Fibroblast of peridontal ligament (primary cell): ENCODE measurements around the gene PGAP2.
A peak's percentile ranks its signal among the peaks of the same experiment; 100 is the strongest.

Source experiments
- DNase-seq: peaks from one replicate; pipeline ENCODE4 v3.0.0-alpha.2; 2010; ENCODE audit errors: extremely low read depth

PGAP2 gene

DNA sequence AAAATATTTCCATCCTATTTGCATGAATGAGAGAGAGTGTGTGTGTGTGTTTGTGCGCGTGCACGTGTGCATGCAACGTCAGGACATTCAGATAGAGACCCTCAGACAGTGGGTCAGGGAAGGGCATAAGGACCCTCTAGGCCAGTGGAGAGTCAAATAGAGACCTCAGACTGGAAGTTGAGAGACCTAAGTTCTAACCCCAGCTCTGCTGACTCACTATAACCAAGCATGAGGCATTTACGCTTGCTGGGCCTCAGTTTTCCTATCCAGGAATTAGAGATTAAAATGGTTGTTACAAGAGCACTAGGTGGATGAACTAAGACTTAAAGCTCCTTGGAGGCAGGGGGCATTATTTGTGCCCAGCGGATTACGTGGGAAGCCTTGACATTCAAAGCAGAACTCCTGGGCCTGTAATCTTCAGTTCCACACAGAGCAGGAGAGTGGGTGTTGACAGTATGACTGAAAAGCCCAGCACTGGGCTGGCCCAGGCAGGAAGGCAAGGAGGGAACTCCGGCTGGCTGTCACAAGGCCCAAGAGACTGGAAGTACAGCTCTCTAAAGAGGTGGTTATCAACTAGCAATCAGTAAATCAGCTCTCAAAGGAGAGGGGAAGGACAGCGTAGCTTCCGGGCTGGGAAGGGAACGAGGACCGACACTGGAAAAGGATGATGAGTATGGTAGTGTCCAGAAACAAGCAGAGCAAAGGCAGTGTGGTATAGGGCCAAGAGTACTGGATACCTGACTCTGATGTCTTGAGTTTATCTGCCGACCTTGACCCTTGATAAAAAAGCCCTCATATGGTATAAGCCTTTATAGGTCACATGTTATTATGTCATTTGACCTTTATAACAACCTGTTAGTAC, 23.2 kb downstream of the PGAP2 start:
- DNase-seq, result no peak

DNA sequence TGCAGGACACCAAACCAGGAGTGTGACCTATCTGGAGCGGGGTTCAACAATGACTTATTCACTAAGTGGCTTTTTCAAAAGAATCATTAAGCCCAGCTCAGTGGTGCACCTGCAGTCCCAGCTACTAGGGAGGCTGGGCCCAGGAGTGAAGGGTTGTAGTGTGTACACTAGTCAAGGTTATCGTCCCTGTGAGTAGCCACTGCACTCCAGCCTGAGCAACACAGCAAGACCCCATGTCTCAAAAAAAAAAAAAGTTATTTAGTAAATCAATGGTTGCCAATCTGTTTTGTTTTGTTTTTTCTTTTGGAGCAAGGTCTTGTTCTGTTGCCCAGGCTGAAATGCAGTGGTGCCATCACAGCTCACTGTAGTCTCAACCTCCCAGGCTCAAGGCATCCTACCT, 24.5 kb downstream of the PGAP2 start:
- DNase-seq, result no peak

DNA sequence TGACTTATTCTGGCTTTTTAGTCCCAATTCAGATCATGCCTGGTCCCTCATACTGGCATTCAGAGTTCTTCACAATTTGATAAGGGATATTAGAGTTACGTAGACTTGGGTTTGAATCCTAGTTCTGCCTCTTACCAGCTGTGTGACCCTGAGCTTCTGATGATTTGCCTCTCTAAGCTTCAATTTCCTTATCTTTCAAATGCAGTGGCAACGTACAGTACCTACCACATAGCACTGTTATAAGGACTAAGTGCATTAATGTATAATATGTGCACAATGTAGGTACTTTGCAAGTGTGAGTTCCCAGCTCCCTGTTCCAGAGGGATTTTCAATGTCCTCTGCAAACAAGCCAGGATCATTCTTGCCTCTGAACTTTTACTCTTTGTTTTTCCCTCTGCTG, 25.1 kb downstream of the PGAP2 start:
- DNase-seq, result no peak

DNA sequence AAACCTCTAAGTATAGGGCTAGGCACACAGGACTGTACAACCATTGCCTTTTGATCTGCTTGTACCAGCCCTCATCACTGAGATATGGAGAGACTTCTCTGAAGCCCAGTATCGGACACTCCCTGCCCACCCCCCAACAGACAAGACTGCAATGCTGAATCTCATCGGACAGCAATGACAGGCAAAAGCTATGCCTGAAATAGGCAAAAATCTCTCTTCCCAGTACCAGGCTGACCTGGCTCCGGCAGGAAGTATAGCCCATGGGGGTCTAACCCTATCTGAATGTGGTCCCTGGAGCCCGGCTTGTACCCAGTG, 25.9 kb downstream of the PGAP2 start:
- DNase-seq, result no peak

DNA sequence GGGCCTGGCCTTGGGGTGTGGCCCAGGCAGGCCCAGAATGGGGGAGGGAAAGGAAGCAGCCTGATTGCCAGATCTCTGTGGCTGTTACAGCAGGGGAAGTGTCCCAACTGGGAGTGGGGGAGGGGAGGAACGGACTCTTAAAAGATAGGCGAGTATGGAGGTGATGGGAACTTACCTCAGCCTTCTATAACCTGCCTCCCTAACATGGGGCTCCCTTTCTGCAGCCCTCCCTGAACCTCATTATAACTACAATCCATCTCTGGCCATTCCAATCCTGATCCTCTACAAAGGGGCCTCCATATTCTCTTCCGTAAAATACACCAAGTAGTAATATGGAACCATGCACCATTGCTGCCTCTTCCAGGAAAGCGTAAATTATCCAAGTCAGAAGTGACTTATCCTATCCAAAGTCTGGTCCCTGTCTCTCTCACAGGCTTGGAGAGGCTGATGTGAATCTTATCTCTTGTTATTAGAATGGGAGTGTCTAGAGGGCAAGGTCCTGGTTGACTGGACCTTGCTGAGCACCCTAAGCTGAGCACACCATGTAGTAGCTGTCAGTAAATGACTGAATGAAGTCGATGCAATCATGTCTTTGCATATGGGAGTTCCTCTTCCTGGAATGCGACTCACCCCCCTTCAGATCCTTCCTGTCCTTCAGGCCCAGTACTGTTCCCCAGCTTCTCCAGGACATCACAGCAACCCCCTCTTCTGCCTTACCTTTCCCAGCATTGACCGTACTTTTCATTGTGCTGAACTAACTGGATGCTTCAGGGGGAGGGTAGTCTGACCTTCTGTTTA, 26.5 kb downstream of the PGAP2 start:
- DNase-seq, result no peak

DNA sequence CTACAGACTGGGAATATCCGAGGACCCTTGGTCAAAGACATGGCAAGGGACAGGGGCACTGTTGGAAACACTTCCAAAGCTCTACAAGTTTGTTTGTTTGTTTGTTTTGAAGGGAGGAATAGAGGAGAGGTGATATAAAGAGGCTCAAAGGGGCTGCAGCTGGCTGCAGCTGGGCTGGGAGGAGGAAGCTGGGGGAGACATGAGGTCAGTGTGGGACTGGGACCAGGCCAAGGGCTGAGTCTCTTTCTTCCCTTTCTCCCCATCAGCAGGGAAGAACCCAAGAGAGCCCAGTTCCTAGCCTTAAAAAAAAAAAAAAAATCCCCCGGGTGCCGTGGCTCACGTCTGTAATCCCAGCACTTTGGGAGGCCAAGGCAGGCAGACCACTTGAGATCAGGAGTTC, 27.4 kb downstream of the PGAP2 start:
- no peak for DNase-seq

DNA sequence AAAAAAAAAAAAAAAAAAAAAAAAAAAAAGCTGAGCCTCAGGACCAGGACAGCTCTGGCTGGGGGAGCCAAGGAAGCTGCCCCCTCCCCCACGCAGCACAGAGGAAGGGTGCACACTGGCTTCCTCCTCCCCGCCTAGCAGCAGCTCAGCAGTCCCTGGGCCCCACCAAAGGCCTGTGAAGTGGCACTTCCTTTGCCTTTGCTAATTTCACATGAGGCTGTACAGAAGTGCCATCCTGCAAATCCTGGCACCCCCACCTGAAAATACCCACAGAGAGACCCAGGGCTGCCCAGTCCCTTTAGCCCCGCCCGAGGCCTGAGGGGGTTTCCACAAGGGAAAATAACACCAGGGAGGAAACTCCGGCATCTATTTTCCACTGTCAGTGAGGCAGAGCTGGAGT, 28.5 kb downstream of the PGAP2 start:
- no peak for DNase-seq

DNA sequence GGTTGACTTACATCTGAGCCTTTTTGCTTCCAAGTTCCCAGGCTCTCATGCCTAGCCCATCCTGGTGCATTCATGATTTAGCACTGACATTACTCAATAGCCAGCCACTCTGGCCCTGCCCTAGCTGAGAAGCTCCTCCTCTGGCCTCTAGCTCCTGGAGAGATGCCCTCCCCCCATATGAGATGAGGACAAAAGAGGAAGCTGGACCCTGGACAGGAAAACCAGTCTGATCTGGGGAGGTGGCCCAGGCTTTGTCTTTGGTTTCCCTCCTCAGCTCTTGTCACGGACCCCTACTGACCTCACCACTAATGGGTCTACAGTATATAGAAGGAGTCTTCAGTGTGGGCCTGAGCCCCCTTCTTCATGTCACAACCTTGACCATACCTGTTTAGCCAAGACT, 29.4 kb downstream of the PGAP2 start:
- DNase-seq, result no peak

DNA sequence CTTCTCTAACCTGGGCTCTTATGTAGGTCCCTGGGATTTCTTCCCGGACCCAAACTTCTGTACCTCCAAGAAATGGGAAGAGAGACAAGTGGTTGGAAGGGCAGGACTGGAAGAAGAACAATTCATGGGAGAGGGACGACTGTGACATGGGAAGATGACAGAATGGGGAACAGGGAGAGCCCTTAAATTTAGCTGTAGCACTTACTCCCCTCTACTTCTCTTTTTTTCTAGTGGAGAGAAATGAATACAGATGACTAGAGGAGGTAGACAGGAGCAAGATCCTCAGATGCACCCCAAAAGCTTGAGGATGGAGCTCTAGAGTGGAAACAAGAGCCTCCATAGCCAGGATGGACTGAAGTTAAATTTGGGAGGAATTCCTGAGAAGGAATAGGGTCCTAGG, 30.1 kb downstream of the PGAP2 start:
- DNase-seq, result no peak

DNA sequence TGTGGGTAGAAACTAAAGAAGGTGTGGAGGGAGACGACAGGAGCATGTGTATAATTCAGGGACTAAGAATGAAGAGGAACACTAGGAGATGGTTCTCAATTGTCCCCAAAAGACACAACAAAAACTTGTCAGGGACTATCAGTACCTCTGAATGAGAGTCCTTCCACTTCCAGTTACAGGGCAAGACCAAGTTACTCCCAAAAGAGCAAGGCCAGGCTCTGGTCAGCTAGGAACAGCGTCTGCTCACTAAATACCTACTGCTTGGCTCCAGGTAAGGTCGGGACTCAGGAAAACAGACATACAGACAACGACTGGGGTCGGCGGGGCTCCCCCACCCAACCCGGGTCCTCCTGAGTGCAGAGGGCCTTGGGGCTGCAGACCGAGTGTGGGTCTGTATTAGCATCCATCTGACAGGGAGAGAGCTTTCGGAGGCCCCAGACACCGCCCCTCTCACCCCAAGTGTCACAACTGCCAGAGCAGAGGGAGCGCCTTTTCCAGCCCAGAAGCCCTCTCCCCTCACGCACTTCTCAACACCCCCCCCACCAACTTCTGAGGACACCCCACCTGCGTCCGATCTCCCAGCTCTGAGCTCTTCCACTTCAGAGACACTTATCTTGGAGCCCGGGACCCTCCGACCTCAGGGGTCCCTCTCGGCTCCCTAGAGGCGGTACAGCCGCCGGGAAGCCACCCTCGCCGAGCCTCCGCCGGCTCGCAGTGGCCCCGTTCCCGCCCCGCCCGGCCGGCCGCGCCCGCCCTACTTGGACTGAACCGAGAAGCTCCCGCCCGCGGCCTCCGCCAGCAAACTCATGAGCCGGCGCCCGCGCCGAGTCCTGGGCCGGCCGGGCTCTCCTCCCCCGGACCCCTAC, 31.9 kb downstream of the PGAP2 start:
- no peak for DNase-seq

DNA sequence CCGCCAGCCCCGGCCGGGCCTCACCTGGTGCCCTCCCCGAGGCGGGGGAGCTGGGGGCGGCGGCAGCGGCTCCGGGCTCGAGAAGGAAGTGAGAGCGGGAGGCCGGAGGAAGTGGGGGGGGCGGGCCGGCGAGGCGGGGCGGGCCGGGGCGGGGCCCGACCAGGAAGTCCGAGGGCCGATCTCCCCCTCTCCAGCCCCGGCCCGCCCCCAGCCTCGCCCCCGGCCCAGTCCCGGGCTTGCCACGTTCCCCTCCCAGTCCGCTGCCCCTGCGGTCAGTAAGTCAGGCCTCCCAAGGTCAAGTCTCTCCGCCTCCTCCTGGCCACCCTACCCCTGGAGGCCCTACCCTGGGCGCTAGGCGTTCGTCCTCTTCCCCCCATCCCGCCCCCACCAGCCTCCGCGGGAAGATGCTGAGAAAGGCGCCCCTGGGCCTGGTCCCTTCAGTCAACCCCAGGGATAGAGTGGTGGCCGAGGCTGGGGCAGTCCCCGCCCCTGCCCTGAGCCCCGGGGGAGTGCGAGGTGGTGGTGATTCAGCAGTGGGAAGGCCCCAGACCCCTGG, 32.6 kb downstream of the PGAP2 start, which contains the start of gene RHOG:
TSS of gene RHOG (minus strand) at position 90 of the 556 bp plus-strand sequence. CDS start 12,821 bp downstream, outside the sequence.
- DNase-seq, result peak; percentile 73

DNA sequence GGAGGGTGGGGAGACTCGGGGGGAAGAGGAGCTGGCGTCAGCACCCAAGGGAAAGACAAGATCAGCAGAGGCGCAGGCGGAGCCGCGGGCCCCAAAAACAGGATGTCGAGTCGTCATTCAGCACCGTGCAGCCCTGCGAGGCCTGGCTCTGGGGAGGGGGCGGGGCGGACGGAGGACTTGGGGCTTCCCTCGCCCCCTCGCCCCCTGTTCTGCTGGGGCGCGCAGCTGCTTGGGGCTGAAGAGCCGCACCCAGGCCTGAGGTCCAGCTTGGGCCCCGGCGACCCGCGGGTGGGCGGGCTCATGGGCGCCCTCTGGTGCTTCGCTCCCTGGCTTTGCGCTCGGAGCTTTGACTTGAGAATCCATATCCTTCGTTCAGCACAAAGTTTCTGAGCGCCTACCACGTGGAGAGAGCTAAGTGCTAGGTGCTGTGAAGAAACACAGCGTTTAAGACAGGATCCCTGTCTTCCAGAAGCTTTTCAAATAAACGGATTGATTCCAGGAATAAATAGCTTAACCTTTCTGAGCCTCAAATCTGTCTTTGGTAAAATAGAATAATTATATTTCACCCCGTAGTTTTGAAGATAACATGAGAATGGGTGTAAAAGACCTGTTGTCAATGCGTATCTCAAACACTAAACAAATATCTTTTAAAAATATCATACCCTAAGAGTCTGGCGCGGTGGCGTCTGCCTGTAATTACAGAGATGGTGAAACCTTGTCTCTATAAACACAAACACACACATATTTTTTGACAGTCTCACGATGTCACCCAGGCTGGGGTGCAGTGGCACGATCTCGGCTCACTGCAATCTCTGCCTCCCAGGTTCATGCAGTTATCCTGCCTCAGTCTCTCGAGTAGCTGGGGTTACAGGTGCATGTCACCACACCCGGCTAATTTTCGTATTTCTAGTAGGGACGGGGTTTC, 33.3 kb downstream of the PGAP2 start:
- DNase-seq, result peak; percentile 86

DNA sequence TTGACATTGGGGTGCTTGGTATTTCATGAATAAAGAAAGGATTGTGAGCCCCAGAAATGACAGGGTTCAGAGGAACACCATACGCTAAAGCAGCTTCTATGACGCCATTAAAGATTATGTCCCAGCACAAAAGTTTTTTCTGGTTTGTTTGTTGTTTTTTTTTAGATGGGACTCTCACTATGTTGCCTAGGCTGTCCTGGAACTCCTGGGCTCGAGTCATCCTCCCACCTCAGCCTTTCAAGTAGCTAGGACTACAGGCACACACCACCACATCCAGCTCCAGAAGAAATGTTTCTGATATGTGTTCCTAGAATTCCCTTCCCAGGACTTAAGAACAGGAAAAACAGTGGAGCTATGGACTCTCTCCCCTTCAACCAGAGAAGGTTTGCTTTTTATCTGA, 35.0 kb downstream of the PGAP2 start:
- DNase-seq, result no peak

DNA sequence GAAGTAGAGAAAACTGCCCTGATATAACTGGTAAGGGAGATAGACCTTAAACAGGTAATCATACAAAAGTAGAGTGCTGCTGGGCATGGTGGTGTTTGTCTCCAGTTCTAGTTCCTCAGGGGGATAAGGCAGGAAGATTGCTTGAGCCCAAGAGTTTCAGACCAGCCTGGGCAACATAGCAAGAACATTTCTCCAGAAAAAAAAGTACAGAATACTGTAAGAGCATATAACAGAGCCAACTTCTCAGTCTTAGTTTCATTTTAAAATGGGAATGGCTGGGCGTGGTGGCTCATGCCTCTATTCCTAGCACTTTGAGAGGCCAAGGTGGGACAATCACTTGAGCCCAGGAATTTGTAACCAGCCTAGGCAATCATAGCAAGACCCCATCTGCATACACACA, 36.9 kb downstream of the PGAP2 start:
- no peak for DNase-seq

DNA sequence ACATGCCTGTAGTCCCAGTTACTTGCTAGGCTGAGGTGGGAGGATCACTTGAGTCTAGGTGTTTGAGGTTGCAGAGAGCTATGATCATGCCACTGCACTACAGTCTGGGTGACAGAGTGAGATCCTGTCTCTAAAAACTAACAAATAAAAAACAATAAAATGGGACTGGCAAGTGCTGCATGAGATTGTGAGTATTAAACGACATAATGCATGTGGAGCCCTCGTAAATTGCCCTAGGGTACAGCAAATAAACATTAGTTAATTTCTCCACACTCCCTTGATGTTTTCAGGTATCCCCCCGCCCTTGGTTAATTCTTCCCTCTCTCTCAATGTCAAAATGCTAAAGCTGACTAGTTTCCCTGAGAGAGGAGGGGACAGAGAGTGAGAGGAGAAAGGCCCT, 37.3 kb downstream of the PGAP2 start:
- DNase-seq, result no peak

DNA sequence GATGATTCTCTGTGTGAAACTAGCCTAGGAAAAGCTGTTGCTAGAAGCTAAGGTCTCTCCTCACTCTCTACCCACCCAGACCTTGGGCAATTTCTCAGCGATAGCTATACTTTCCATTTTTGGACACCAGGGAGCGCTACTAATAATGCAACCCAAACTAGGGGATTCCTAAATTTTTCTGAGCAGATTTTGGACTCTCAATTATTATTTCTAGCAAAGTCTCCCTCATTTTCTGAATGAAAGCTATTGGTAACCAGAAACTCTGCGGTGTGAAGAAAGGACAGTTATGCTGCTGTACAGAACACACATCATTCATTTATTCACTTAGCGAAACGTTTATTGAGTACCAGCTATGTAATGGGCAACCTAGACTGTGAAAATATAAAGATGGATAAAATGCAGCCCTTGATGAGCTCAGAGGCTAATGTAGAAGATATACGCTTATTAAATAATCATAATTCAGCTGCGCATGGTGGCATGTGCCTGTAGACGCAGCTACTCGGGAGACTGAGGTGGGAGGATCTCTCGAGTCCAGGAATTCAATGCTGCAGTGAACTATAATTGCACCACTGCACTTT, 41.0 kb downstream of the PGAP2 start:
- DNase-seq, result peak; percentile 65

DNA sequence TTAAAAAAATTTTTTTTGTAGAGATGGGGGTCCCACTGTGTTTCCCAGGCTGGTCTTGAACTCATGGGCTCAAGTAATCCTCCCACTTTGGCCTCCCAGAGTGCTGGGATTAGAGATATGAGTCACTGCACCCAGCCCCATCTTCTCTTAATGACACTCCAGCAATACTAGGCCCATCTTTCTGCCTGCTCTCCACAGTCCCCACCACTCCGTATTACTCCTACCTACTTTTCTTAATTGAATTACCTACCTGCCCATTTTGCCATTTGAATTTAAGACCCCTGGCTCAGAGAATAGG, 45.1 kb downstream of the PGAP2 start:
- no peak for DNase-seq

DNA sequence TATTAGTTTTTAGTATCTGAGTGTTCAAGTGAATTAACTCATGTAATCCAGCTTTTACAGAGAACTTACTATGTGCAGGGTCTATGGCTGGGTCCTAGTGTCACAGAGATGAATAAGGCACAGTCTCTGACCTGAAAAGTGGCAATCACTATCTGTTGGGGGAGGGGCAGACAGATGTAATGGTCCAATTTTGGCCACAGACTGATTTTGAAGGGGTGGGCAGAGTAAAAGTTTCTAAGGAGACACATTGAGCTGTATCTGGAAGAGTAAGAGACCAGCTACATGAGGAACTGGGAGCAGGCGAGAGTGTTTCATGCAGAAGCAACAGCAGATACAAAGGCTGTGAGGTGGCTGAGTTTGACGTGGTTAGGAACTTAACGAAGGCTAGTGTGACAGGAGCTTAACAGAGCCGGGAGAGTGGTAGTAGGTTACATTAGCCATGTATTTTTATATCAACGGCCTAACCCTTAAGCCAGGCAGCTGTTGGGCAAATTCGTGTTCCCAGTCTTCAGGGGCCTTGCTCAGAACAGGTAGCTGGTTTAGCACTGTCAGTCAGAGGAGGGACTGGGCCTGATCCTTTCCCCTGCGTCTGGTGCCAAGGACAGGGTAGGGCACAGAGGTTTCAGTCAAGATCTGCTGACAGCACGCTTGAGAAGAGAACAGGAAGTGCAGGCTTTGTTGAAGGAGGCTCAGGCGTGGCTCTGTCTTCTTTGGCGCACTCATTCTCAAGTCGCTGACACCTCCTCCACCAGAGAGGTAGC, 45.7 kb downstream of the PGAP2 start:
- no peak for DNase-seq

DNA sequence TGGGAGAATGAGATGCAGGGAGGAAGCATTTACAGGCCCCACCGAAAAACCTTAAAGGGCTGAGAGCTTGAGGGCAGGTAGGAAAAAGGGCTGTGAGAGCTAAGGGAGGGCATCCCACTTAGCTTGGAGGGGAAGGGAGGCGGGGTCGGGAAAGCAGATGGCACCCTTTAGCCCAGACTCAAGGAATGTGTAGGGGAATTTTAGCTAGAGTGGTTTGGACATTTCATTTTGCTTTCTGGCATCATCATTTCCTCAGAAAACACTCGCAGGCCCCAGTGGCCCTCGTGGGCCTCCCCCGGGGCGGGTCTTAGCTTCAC, 46.3 kb downstream of the PGAP2 start:
- no peak for DNase-seq
